AG04449 (cell line): ENCODE results near the gene LGALS3.

Experiments
- CTCF ChIA-PET: fragments of 350-600 bp; formaldehyde crosslinking; extraction: SDS; loops from one replicate; lab custom pipeline; 2021; ENCODE audit warnings: antibody characterized with exemption; lab: Yijun Ruan, JAX
- POLR2A ChIA-PET: fragments of 400-600, 350-600 bp; formaldehyde crosslinking; extraction: SDS; loops from one replicate; lab custom pipeline; 2020; ENCODE audit warnings: antibody characterized with exemption, inconsistent platforms; lab: Yijun Ruan, JAX
- DNase-seq: peaks from one replicate; pipeline ENCODE4 v3.0.0-alpha.2; 2010; ENCODE audit warnings: low read depth, low spot score
- H3K4me3 ChIP-seq: 2 replicates; pipeline ENCODE4 v1.5.1; 2011; ENCODE audit warnings: low read depth, mild to moderate bottlenecking, control low read depth, low read length
- CTCF ChIP-seq: IDR thresholded peaks from one replicate; pipeline ENCODE4 v1.5.1; 2011; ENCODE audit warnings: mild to moderate bottlenecking, moderate library complexity, low read length, control low read depth, inconsistent platforms; ENCODE audit not compliant: insufficient read depth; ENCODE audit errors: missing control alignments

Gene LGALS3

DNA sequence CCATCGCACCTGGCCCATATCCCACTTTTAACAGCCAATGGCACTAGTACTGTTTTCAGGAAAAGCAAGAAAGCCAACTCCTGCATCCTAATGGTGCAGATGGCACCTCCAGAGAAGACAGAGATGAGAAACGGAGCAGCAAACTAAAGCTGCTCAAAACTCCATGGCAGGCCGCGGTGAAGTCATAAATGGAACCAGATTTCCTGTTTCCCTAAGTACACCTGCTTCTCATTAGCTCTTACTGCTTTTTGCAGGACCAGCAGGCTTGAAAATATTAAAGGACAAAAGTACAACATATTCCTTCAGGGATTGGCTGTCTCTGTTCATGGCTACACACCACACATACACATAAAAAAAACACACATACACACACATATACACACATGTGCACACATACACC lies 36.7 kb upstream of the LGALS3 start:
- TF ChIP-seq CTCF: no peak
- no peak for DNase-seq
- ChIA-PET CTCF (interaction anchor here (0.8 to 7.6 kb wide), 20 partner anchors 8 to 120 kb away, joined by 3 to 174 read pairs (median 5); partner anchors contain the start of gene LGALS3), POLR2A (interaction anchor here (0.6 kb wide), 1 partner anchor 37 kb away, joined by 3 read pairs; no protein-coding TSS in a partner anchor)
- H3K4me3 ChIP-seq: no peak overlapping the region

- H3K4me3 ChIP-seq: no peak overlapping the region
- ChIA-PET CTCF (interaction anchor here (0.7 to 7.6 kb wide), 10 partner anchors 8 to 70 kb away, joined by 3 to 174 read pairs (median 4); partner anchors contain the start of gene MAPK1IP1L), POLR2A (interaction anchor here (1.8 kb wide), 1 partner anchor 9 kb away, joined by 9 read pairs; no protein-coding TSS in a partner anchor)
- TF ChIP-seq CTCF: no peak
- no peak for DNase-seq
These were observed 34.5 kb upstream of the LGALS3 start for GRCh38 chr14:55094292-55095157.

GRCh38 chr14:55097881-55098560 lies 31.0 kb upstream of the LGALS3 start:
- no peak for TF ChIP-seq CTCF
- ChIA-PET POLR2A (interaction anchor here (1.0 kb wide), 1 partner anchor 38 kb away, joined by 3 read pairs; no protein-coding TSS in a partner anchor), CTCF (interaction anchor here (1.0 to 2.8 kb wide), 4 partner anchors 9 to 63 kb away, joined by 3 to 15 read pairs (median 6); partner anchors contain the start of gene MAPK1IP1L)
- DNase-seq: no peak
- H3K4me3 ChIP-seq: no peak overlapping the region

DNA sequence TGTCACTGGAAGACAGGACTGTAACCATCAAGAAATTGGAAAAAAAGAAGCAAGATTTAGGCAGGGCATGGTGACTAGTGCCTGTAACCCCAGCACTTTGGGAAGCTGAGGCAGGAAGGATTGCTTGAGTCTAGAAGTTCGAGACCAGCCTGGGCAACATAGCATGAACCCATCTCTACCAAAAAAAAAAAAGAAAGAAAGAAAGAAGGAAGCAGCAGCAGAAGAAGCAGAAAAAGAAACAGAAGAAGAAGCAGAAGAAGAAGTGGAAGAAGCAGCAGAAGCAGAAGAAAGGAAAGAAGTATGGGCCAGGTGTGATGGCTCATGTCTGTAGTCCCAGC lies 30.5 kb upstream of the LGALS3 start:
- no peak for TF ChIP-seq CTCF
- no peak for DNase-seq
- H3K4me3 ChIP-seq: no peak overlapping the region
- POLR2A ChIA-PET: interaction anchor here (1.0 kb wide), 1 partner anchor 38 kb away, joined by 3 read pairs; no protein-coding TSS in a partner anchor
- CTCF ChIA-PET: interaction anchor here (1.0 to 2.8 kb wide), 4 partner anchors 9 to 62 kb away, joined by 3 to 15 read pairs (median 6); partner anchors contain the start of gene MAPK1IP1L

DNA sequence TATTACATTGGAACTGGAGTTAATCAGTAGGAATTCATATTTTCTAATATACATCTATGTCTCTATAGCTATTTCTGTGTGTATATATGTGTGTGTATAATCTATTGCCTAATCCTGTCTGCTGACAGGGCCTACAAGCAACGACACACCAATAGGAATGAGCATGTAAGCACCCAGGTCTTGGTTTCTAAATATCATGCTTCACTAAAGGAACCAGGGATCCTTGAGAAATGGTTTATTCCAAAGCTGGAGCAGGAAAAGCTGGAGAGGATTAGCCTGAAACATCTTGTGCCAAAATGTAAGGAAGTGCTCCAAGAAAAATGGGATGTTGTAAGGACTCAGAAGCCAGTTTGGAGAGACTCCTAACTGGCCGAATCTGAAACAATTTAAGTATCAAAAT lies 29.3 kb upstream of the LGALS3 start:
- POLR2A ChIA-PET: interaction anchor here (0.6 kb wide), 1 partner anchor 36 kb away, joined by 4 read pairs; no protein-coding TSS in a partner anchor
- CTCF ChIA-PET: interaction anchor here (1.0 to 1.3 kb wide), 3 partner anchors 10 to 115 kb away, joined by 3 to 13 read pairs (median 3); partner anchors contain the start of gene MAPK1IP1L
- no peak for TF ChIP-seq CTCF
- no peak for DNase-seq
- no peak overlapping the region for H3K4me3 ChIP-seq

DNA sequence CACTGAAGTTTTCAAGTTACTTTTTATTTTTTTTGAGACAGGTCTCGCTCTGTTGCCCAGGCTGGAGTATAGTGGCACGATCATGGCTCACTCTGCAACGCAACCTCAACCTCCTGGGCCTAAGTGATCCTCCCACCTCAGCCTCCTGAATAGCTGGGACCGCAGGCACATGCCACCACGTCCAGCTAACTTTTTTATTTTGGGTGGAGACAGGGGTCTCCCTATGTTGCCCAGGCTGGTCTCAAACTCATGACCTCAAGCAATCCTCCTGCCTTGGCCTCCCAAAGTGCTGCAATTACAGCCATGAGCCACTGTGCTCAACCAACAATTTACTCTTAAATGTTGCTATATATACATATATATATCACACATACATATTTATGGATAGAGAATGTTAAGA lies 27.4 kb upstream of the LGALS3 start:
- ChIA-PET POLR2A (interaction anchor here (2.0 kb wide), 1 partner anchor 28 kb away, joined by 11 read pairs; the partner anchor contains the start of gene LGALS3), CTCF (interaction anchor here (1.0 to 2.1 kb wide), 3 partner anchors 9 to 59 kb away, joined by 3 to 10 read pairs (median 3); partner anchors contain the start of gene MAPK1IP1L)
- DNase-seq: no peak
- no peak for TF ChIP-seq CTCF
- no peak overlapping the region for H3K4me3 ChIP-seq
